ENCODE measurements around the gene ATL1. TPM values are rescaled to one million over a fixed set of nuclear protein-coding genes. Genes with fewer than 3 reads are reported as not detected.
"Not testable (repeated sequence)": the region's sequence is repeated elsewhere in the genome, so short reads cannot be mapped to it uniquely, and the experiment has no call there.

Gene ATL1
- total RNA-seq, 1 donor from 2014 or later = 5.9 TPM

DNA sequence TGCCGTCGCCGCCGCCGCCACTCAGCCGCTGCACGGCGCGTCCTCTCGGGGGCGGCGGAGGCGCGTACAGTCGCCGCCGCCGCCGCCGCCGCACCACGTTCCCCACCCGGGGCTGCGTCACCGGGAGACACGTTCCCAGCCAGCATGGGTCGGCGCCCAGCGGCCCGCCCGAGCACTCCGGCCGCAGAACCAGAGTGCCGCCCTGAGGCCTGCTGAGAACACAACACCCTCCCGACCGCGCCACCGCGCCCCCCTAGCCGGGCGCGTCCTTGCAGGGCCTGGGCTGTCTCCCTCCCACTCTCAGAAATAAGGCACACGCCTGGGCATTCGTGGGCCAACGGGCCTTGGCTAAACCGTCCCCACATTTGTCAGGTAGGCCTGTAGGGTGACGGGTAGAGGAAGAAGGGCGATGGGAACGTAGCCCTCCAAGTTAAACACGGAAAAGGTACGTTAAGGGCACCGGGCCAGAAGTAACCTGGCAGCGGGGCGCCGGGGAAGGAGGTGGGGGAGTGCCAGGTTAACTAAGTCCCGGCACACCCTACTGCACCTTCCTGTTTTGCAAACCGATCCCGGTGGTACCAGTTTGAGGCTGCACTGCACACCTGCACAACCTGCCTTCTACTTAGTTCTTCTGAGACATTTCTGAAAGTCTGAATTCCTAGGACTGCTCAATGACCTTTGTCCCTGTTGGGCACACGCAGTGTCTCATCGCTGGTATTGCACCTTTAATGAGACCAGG is 27.3 kb upstream of the ATL1 start, which contains the start of gene MAP4K5:
Gene MAP4K5 (minus strand): TSS at position 68 of the 739 bp plus-strand sequence. CDS start 520 bp downstream, outside the sequence.
- intact Hi-C loops (cut with DNase I) = loop anchor here (10.0 kb wide), 1 partner anchor 208 kb away; no protein-coding TSS in a partner anchor
- Histone ChIP-seq H3K4me3 (peak within 1 kb of the TSS; percentile 96), H3K4me1 (peaks cover 42% of the 10 kb centered on the region), H3K27ac (peak within 1 kb of the TSS; percentile 96), H3K9me3 (no peaks in the 10 kb centered on the region), H3K27me3 (no peaks in the 10 kb centered on the region), H3K36me3 (no peaks in the 10 kb centered on the region)
- ATAC-seq (peak; percentile 99), DNase-seq (peak; percentile 97)
- TF ChIP-seq, protein P1, sequence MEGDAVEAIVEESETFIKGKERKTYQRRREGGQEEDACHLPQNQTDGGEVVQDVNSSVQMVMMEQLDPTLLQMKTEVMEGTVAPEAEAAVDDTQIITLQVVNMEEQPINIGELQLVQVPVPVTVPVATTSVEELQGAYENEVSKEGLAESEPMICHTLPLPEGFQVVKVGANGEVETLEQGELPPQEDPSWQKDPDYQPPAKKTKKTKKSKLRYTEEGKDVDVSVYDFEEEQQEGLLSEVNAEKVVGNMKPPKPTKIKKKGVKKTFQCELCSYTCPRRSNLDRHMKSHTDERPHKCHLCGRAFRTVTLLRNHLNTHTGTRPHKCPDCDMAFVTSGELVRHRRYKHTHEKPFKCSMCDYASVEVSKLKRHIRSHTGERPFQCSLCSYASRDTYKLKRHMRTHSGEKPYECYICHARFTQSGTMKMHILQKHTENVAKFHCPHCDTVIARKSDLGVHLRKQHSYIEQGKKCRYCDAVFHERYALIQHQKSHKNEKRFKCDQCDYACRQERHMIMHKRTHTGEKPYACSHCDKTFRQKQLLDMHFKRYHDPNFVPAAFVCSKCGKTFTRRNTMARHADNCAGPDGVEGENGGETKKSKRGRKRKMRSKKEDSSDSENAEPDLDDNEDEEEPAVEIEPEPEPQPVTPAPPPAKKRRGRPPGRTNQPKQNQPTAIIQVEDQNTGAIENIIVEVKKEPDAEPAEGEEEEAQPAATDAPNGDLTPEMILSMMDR (IDR thresholded peaks at IDR 0.05) = peak; percentile 89

DNA sequence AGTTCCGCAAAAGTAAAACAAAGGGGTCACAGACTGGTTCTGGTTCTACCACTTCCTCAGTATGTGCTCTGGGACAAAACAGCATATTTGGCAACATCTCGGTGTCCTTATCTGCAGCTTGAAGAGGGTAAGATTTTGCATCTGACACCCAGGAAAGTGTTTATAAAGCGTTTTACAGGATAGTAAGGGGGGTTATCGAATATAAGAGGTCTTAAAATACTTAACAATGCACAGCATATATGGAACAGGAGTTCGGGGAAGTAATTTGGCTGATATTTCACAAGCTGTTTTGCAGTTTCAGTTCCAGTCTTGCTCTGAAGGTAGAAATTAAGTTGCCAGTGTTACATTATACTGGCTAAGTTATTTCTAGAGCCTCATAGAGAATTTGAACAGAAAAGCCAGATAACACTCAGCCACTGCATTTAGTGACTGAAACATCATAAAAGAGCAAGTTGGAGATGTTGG is 26.7 kb upstream of the ATL1 start:
- Histone ChIP-seq H3K4me1 (peaks cover 39% of the 10 kb centered on the region), H3K9me3 (no peaks in the 10 kb centered on the region), H3K36me3 (no peaks in the 10 kb centered on the region), H3K27me3 (no peaks in the 10 kb centered on the region), H3K4me3 (peak overlapping the region; percentile 96), H3K27ac (peak overlapping the region; percentile 96)
- intact Hi-C loops (cut with DNase I) = loop anchor here (10.0 kb wide), 1 partner anchor 208 kb away; no protein-coding TSS in a partner anchor
- ATAC-seq (no peak), DNase-seq (no peak)
- TF ChIP-seq, protein P1 (IDR thresholded peaks at IDR 0.05) = no peak

DNA sequence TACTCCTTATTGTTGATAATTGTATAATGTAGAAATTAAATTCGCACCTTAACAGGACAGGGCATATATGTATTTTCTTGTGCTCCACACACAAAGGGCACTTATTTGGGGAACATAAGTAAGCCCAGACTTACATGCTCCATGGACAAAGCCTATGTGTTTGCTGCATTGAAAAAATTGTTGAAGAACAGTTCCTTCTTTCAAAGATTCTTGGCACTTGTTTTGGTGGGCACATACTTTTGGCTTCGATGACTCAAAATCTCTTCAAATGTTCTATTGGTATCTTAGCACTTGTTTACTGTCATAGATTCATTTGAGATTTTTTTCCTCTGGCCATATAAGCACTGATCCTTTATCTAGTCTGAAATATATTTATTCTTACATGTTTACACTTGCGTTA is 26.1 kb upstream of the ATL1 start:
- no peak for DNase-seq

DNA sequence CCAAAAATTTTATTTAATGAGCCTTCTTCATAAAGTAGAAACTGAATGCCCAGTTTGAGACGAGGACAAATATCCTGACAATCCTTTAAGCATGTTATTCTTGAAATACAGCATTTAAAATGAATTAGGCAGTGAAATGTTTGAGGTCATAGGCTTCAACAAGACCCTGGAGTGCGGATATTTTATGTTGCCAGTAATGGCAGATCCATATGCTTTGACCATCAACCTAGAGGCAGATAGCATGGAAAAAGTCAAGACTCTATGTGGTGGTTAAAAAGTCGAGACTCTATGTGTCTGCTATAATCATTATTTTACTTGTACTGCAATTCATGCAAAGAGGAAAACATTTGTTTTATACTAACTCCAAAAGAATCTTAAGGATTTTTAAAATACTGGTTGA is 25.5 kb upstream of the ATL1 start:
- Histone ChIP-seq H3K27me3 (no peaks in the 10 kb centered on the region), H3K4me3 (no peak overlapping the region), H3K9me3 (no peaks in the 10 kb centered on the region), H3K4me1 (peaks cover 28% of the 10 kb centered on the region), H3K36me3 (no peaks in the 10 kb centered on the region), H3K27ac (no peak overlapping the region)
- intact Hi-C loops (cut with DNase I) = loop anchor here (10.0 kb wide), 1 partner anchor 210 kb away; no protein-coding TSS in a partner anchor
- ATAC-seq (no peak), DNase-seq (no peak)
- TF ChIP-seq, protein P1 (IDR thresholded peaks at IDR 0.05) = no peak

More for the DNA sequence above, 26.1 kb upstream of the ATL1 start:
- H3K9me3 ChIP-seq = no peaks in the 10 kb centered on the region
- H3K4me3 ChIP-seq = no peak overlapping the region
- H3K36me3 ChIP-seq = no peaks in the 10 kb centered on the region
- H3K4me1 ChIP-seq = peaks cover 34% of the 10 kb centered on the region
- no peak for ATAC-seq
- TF ChIP-seq, protein P1 (IDR thresholded peaks at IDR 0.05) = no peak
- intact Hi-C loops (cut with DNase I) = loop anchor here (10.0 kb wide), 1 partner anchor 209 kb away; no protein-coding TSS in a partner anchor
- no peak overlapping the region for H3K27ac ChIP-seq
- H3K27me3 ChIP-seq = no peaks in the 10 kb centered on the region

DNA sequence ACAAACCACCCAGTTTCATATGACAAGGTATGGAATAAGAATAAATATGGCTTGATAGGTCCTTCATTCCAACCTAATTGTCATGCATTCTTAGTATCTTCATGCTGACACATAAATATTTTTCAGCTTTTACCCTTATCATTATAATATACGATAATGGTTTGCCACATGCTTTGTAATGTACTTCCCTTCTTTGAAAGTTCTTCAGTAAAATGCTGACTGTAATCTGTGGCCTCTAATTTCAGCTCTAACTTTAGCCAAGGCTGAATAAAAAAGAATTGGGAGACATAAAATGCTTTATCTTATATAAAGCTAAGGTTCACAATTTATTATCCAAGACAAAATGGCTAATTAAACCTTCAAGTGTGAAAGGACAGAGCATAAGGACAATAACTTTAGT is 24.9 kb upstream of the ATL1 start:
- H3K27ac ChIP-seq = no peak overlapping the region
- H3K27me3 ChIP-seq = no peaks in the 10 kb centered on the region
- H3K4me1 ChIP-seq = peaks cover 23% of the 10 kb centered on the region
- no peaks in the 10 kb centered on the region for H3K9me3 ChIP-seq
- intact Hi-C loops (cut with DNase I) = loop anchor here (10.0 kb wide), 1 partner anchor 210 kb away; no protein-coding TSS in a partner anchor
- no peak for DNase-seq
- no peaks in the 10 kb centered on the region for H3K36me3 ChIP-seq
- TF ChIP-seq, protein P1 (IDR thresholded peaks at IDR 0.05) = no peak
- no peak overlapping the region for H3K4me3 ChIP-seq
- ATAC-seq = no peak

DNA sequence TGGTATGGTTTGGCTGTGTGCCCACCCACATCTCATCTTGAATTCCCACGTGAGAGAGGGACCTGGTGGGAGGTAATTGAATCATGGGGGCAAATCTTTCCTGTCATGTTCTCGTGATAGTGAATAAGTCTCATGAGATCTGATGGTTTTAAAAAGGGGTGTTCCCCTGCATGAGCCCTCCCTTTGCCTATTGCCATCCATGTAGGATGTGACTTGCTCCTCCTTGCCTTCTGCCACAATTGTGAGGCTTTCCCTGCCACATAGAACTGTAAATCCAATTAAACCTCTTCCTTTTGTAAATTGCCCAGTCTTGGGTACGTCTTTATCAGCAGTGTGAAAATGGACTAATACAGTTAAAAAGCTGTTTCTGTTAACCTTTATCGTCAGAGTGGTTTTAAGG is 21.9 kb upstream of the ATL1 start:
- ATAC-seq, H3K27me3 ChIP-seq, H3K27ac ChIP-seq, H3K4me3 ChIP-seq, H3K9me3 ChIP-seq, DNase-seq, H3K36me3 ChIP-seq, H3K4me1 ChIP-seq: not testable (repeated sequence)
- intact Hi-C loops (cut with DNase I) = loop anchor here (10.0 kb wide), 1 partner anchor 213 kb away; no protein-coding TSS in a partner anchor

All from upper lobe of right lung (tissue), 1 donor.